ENCODE data around the gene VAV2.

Gene VAV2

GRCh38 chr9:133777068-133777791 lies 214.9 kb downstream of the VAV2 start:
- no peak for TF ChIP-seq CTCF (IDR thresholded peaks at IDR 0.05; ENCODE audit: poor library complexity, severe bottlenecking)
- Histone ChIP-seq H3K4me1 (ENCODE audit: insufficient read depth, poor library complexity, severe bottlenecking) (no peaks in the 10 kb centered on the region), H3K9me3 (ENCODE audit: severe bottlenecking) (no peaks in the 10 kb centered on the region), H3K27me3 (ENCODE audit: insufficient read depth, poor library complexity, severe bottlenecking) (no peaks in the 10 kb centered on the region), H3K27ac (ENCODE audit: poor library complexity, severe bottlenecking) (no peak overlapping the region), H3K36me3 (ENCODE audit: low read depth) (peaks cover 91% of the 10 kb centered on the region), H3K4me3 (ENCODE audit: severe bottlenecking) (no peak overlapping the region)
- DNase-seq (ENCODE audit: low spot score) (no peak), ATAC-seq (ENCODE audit: low read depth) (no peak)

- Histone ChIP-seq H3K27me3 (ENCODE audit: insufficient read depth, poor library complexity, severe bottlenecking) (no peaks in the 10 kb centered on the region), H3K27ac (ENCODE audit: poor library complexity, severe bottlenecking) (no peak overlapping the region), H3K4me1 (ENCODE audit: insufficient read depth, poor library complexity, severe bottlenecking) (no peaks in the 10 kb centered on the region), H3K9me3 (ENCODE audit: severe bottlenecking) (no peaks in the 10 kb centered on the region), H3K4me3 (ENCODE audit: severe bottlenecking) (no peak overlapping the region), H3K36me3 (ENCODE audit: low read depth) (peaks cover 85% of the 10 kb centered on the region)
- DNase-seq (ENCODE audit: low spot score) = no peak
- no peak for ATAC-seq (ENCODE audit: low read depth)
- no peak for TF ChIP-seq CTCF (IDR thresholded peaks at IDR 0.05; ENCODE audit: poor library complexity, severe bottlenecking)
These were observed 215.9 kb downstream of the VAV2 start for GRCh38 chr9:133775951-133776905.

- peaks cover 85% of the 10 kb centered on the region for H3K36me3 ChIP-seq (ENCODE audit: low read depth)
- no peak for ATAC-seq (ENCODE audit: low read depth)
These were observed 216.8 kb downstream of the VAV2 start for GRCh38 chr9:133775291-133775690.

GRCh38 chr9:133774799-133775198 lies 217.3 kb downstream of the VAV2 start:
- DNase-seq (ENCODE audit: low spot score) = peak; percentile 55
- no peaks in the 10 kb centered on the region for H3K4me1 ChIP-seq (ENCODE audit: insufficient read depth, poor library complexity, severe bottlenecking)
- TF ChIP-seq CTCF (IDR thresholded peaks at IDR 0.05; ENCODE audit: poor library complexity, severe bottlenecking) = no peak
- H3K27ac ChIP-seq (ENCODE audit: poor library complexity, severe bottlenecking) = no peak overlapping the region
- H3K27me3 ChIP-seq (ENCODE audit: insufficient read depth, poor library complexity, severe bottlenecking) = no peaks in the 10 kb centered on the region
- no peak overlapping the region for H3K4me3 ChIP-seq (ENCODE audit: severe bottlenecking)
- ATAC-seq (ENCODE audit: low read depth) = no peak
- no peaks in the 10 kb centered on the region for H3K9me3 ChIP-seq (ENCODE audit: severe bottlenecking)
- H3K36me3 ChIP-seq (ENCODE audit: low read depth) = peaks cover 84% of the 10 kb centered on the region

More at GRCh38 chr9:133775291-133775690, 216.8 kb downstream of the VAV2 start:
- no peak overlapping the region for H3K27ac ChIP-seq (ENCODE audit: poor library complexity, severe bottlenecking)
- H3K9me3 ChIP-seq (ENCODE audit: severe bottlenecking) = no peaks in the 10 kb centered on the region
- DNase-seq (ENCODE audit: low spot score) = no peak
- no peaks in the 10 kb centered on the region for H3K4me1 ChIP-seq (ENCODE audit: insufficient read depth, poor library complexity, severe bottlenecking)
- H3K27me3 ChIP-seq (ENCODE audit: insufficient read depth, poor library complexity, severe bottlenecking) = no peaks in the 10 kb centered on the region
- TF ChIP-seq CTCF (IDR thresholded peaks at IDR 0.05; ENCODE audit: poor library complexity, severe bottlenecking) = no peak
- no peak overlapping the region for H3K4me3 ChIP-seq (ENCODE audit: severe bottlenecking)
